HG02642 (cell line): ENCODE measurements around the gene F7.

ENCODE experiments used
- ATAC-seq: cut with Tn5 transposase; IDR thresholded peaks from one replicate; pipeline ENCODE4 v1.9.1; 2021; ENCODE audit warnings: mild to moderate bottlenecking; ENCODE audit not compliant: unreplicated experiment, poor library complexity

The F7 gene

DNA sequence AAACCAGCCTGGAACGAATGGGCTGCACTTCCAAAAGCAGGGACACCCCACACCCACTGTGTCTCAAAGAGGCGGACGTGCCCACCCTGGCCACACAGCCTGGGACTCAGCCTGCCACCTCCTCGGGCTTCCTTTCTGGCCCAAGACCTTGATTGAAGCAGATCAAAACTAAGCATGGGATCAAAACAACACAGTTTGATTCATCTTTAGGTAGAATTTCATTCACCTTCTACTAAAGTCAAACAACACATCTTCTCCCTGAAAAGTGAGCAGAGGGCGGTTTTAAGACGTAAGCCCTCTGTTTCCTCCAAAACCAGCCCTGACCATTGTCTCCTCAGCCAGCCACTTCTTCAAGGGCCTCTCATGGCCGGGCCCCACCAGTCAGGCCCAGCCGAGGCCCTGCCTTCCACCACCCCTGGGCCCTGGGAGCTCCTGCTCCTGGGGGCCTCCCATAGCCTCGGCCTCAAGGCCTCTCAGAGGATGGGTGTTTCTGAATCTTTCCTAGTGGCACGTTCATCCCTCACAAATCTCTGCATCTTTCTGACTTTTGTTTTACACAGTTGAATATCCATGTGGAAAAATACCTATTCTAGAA lies 10.7 kb downstream of the F7 start:
- ATAC-seq = no peak

DNA sequence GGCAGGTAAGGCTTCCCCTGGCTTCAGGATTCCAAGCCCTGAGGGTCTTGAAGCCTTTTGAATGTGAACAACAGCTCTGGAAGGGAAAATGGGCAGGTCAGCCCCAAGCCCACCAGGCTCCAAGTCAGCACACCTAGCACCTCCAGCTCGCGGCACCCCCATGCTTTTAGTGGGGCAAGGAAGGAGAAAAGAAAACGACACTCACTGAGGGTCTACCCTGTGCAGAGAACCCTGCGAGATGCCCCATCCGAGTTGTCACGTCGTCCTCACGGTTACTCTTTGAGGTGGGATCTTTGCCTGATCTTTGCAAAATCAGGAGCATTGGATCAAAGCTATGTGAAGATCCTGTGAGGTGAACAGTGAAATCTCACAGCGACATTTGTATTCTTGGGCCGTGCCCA lies 11.3 kb downstream of the F7 start:
- no peak for ATAC-seq

DNA sequence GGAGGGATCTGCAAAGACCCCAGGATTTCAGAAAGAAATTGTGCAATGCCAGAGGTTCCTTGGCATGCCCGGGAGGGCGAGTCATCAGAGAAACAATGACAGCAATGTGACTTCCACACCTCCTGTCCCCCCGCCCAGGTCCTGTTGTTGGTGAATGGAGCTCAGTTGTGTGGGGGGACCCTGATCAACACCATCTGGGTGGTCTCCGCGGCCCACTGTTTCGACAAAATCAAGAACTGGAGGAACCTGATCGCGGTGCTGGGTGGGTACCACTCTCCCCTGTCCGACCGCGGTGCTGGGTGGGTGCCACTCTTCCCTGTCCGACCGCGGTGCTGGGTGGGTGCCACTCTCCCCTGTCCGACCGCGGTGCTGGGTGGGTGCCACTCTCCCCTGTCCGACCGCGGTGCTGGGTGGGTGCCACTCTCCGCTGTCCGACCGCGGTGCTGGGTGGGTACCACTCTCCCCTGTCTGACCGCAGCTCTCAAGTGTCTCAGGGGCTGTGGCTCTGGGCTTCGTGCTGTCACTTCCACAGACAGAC lies 11.8 kb downstream of the F7 start:
- ATAC-seq = no peak

DNA sequence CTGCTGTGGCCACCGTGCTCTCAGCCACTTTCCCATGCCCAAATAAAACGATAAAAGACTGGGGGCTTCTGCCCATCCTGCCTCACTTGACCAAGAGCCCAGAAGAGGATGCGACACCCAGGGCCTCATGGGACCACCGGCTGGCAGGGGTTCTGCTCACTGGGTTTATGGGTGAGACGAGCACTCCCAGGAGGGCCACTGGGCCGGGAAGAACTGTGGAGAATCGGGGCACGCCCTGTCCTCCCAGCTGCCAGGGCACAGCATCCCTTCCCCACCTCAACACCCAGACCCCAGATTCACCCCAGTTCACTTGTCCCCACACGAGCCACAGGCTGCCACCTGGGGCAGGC lies 12.3 kb downstream of the F7 start:
- no peak for ATAC-seq

DNA sequence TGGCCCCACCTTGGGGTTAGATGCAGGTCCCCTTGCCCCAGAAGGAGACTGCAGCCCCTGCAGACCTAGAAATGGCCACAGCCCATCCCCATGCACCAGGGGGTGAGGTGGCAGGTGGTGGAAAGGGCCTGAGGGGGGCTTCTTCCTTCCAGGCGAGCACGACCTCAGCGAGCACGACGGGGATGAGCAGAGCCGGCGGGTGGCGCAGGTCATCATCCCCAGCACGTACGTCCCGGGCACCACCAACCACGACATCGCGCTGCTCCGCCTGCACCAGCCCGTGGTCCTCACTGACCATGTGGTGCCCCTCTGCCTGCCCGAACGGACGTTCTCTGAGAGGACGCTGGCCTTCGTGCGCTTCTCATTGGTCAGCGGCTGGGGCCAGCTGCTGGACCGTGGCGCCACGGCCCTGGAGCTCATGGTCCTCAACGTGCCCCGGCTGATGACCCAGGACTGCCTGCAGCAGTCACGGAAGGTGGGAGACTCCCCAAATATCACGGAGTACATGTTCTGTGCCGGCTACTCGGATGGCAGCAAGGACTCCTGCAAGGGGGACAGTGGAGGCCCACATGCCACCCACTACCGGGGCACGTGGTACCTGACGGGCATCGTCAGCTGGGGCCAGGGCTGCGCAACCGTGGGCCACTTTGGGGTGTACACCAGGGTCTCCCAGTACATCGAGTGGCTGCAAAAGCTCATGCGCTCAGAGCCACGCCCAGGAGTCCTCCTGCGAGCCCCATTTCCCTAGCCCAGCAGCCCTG lies 12.8 kb downstream of the F7 start:
- ATAC-seq = no peak

DNA sequence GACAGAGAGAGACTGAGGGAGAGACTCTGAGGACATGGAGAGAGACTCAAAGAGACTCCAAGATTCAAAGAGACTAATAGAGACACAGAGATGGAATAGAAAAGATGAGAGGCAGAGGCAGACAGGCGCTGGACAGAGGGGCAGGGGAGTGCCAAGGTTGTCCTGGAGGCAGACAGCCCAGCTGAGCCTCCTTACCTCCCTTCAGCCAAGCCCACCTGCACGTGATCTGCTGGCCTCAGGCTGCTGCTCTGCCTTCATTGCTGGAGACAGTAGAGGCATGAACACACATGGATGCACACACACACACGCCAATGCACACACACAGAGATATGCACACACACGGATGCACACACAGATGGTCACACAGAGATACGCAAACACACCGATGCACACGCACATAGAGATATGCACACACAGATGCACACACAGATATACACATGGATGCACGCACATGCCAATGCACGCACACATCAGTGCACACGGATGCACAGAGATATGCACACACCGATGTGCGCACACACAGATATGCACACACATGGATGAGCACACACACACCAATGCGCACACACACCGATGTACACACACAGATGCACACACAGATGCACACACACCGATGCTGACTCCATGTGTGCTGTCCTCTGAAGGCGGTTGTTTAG lies 13.7 kb downstream of the F7 start:
- ATAC-seq = no peak

DNA sequence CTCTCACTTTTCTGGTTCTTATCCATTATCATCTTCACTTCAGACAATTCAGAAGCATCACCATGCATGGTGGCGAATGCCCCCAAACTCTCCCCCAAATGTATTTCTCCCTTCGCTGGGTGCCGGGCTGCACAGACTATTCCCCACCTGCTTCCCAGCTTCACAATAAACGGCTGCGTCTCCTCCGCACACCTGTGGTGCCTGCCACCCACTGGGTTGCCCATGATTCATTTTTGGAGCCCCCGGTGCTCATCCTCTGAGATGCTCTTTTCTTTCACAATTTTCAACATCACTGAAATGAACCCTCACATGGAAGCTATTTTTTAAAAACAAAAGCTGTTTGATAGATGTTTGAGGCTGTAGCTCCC lies 14.2 kb downstream of the F7 start:
- no peak for ATAC-seq

DNA sequence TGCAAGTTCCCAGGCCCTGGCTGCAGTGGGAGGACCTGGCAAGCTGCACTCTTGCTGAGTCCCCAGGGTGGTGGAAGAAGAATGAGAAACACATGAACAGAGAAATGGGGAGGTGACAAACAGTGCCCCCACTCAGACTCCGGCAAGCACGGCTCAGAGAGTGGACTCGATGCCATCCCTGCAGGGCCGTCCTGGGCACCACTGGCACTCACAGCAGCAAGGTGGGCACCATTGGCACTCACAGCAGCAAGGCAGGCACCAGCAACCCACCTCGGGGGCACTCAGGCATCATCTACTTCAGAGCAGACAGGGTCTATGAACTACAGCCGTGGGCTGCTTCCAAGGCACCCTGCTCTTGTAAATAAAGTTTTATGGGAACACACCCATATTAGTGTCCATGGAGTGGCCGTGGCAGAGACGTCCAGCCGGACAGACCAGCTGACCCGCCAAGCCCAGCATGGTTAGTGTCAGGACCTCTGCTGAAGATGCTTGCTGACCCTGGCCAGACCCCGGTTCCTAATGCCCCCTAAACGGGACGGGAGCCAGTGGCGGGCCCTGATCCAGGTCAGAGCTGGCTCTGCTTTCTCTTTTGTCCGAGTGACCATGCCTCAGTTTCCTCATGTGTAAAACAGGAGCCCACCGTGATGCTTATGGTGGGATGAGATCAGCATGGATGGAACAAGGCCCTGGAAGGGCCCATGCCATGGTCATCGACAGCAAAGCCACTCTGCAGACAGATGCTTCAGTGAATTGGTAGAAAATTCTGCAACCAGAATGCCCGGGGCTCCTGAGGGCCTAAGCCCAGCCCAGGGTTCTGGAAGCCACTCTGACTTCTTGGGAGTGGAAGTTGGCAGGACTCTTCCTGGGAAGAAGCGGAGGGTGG lies 14.9 kb downstream of the F7 start:
- no peak for ATAC-seq

DNA sequence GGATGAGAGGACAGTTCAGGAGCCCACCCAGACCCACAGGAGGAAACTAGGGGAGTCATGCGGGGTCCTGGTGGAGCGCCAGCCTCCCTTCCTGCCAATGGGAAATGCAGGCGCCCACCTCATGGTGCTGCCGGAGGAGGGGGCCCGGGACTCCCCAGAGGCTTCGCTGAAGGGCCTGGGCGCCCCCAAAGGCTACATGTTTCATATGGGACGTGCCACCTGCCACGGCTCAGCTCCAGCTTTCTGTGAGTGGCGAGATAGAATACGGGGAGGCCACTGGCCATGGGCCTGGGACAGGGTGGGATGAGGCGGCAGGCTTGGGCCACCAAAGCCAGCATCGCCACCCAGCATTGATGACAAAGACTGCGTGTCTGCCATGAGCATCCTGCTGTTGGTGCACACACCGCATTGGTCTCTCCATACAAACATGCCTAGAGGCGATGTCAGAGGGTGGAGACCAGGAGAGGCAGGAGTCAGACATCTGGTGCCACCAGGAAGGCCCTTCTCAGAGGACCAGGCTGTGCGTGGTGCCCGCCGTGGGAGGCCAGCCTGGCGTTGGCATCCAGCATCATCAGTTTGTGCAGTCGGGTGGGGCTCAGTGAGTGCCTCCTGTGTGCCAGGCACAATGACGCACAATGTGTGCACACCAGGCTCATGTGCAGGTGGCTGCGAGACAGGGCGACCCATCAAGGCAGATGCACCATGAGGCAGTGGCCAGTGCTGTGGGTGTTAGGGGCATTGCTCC lies 15.8 kb downstream of the F7 start:
- no peak for ATAC-seq

DNA sequence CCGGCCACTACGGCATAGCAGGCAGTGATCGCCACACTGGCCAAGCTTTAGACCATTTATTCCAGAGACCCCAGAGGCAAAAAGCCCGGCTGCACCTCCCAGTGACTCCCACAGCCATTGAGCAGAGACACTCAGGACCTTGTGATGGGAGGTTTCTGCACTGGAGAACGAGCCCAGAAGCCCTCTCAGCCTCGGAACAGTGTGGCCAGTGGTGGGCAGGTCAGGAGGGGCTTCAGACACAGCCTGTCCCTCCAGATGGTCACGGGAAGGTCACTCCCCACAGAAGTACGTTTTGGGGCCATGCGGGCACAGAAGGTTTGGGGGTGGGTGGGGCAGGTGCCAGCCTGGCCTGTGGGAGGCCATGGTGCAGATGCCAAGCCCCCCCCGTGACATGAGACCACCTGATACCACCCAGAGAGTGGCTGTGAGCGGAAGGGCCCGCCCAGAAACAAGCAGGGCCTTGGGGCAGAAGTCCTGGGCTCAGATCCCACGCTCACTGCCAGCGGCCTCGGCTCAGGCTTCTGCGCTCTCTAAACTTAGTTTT lies 16.4 kb downstream of the F7 start:
- no peak for ATAC-seq

DNA sequence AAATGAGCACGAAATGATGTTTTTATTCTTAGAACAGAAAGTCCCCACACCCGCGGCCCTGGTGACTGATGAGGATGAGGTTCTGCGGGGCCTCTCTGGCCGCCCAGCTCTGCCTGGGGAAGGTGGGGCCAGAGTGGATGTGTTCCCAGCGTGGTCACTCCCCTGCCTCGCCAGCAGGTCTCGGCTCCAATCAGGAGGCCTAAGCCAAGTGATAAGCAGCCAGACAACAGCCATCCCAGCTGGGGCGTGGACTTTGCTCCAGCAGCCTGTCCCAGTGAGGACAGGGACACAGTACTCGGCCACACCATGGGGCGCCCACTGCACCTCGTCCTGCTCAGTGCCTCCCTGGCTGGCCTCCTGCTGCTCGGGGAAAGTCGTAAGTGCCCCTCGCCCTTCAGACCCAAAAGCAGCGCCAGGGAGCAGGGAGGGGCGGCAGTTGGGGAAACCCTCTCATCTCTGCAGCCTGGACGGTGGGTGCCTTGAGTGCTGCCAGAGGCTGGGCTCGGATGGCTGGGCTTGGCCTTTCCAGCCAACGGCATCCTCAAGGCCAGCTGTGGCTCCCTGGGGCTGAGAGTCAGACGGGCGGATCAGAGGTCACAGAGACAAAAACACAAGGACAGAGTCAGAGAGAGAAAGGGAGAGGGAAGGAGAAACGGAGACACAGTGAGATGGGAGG lies 17.1 kb downstream of the F7 start, which contains the start of gene F10:
TSS of gene F10 (plus strand) at position 250 of the 676 bp plus-strand sequence. CDS start at position 307, 57 bp downstream.
- no peak for ATAC-seq

DNA sequence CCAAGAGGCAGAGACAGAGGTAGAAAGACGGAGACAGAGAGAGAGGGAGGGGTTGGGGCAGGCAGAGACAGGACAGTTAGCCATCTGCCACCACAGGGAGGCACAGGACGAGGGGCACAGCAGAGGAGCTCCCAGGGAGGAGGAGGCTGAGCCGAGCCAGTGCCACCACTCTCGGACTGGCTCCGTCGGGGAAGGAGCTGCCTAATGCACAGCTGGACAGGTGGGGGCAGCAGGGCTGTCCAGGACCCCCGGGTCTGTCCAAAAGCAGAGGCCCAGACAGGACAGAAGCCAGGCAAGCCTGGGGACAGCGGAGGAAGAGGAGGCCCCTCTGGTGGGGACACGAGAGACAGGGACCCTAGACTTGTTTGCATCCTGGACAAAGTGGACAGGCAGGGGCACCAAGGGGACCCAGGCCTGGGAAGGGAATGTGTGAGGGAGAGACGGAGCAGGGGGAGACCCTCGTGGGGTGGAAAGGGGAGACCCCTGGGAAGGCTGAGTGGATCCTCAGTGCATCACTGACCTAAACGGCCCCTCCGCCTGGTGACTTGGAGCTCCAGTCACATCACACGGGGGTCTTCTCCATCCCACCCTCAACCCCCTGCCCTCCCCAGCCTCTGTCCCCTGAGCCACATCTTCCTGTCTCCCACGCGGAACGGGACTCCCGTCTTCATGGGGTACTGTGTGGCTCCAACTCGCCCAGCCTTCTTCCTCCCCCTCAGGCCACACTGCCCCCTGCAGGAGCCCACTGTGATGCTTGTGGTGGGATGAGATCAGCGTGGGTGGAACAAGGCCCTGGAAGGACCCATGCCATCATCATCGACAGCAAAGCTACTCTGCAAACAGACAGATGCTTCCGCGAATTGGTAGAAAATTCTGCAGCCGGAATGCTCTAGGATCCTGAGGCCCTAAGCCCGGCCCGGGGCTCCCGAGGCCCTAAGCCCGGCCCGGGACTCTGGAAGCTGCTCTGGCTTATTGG lies 17.9 kb downstream of the F7 start:
- ATAC-seq = no peak

DNA sequence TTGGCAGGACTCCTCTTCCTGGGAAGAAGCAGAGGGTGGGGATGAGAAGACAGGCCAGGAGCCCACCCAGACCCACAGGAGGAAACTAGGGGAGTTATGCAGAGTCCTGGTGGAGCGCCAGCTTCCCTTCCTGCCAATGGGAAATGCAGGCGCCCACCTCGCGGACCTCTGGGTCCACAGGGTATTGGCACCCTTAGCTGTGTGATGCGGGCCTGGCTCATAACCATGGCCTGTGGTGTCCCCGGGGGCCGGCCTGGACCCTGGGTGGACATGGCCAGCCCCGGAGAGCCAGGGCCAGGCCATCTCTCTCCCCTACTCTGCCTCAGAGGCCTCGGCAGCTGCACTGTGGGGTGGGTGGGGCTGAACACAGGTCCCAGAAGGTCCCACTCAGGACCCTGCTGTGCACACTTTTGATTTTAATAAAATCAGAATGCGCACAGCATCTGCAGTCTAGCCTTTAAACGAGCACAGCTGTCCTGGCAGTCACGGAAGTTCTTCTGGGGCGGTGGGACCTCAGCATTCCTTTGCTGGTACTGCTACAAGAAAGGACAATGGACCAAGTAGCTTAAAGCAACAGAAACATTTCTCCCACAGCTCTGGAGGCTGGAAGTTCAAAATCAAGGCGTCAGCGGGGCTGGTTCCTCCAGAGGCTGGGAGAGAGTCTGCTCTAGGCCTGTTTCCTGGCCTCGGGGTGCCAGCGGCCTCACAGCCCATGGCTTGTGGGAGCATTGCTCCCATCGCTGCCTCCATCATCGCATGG lies 18.8 kb downstream of the F7 start:
- ATAC-seq = no peak

DNA sequence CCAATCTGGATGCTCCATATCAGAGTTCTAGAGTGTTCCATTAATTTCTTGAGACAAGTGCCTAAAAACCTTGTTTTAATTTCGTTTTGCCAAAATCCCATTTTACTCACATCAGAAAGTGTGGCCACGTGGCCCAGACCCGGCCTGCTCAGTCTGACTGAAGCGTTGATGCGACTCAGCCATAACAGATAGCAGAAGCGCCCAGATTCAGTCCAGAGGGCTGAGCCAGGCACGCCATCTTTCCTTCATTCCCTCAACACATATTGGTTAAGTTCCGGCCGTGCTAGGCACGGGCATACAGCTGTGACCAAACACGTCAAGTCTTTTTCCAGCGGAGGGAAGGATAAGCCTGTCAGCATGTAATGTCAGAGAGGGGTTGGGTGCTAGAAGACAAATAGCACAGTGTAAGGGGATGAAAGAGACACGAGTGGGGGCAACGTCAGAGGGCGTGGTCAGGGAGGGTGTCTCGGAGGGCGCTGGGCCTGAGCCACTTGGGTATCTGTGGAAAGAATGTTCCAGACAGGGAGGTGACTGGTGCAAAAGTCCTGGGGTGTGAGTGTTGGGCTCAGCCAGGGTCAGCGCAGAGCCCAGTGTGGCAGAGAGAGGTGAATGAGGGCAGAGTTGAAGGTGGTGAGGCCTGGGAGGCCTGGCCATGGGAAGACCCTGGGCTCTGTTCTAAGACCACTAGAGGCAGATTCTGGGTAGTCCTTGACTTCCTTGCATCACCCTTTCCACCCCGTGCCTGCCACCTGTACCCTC lies 20.1 kb downstream of the F7 start:
- ATAC-seq = no peak

DNA sequence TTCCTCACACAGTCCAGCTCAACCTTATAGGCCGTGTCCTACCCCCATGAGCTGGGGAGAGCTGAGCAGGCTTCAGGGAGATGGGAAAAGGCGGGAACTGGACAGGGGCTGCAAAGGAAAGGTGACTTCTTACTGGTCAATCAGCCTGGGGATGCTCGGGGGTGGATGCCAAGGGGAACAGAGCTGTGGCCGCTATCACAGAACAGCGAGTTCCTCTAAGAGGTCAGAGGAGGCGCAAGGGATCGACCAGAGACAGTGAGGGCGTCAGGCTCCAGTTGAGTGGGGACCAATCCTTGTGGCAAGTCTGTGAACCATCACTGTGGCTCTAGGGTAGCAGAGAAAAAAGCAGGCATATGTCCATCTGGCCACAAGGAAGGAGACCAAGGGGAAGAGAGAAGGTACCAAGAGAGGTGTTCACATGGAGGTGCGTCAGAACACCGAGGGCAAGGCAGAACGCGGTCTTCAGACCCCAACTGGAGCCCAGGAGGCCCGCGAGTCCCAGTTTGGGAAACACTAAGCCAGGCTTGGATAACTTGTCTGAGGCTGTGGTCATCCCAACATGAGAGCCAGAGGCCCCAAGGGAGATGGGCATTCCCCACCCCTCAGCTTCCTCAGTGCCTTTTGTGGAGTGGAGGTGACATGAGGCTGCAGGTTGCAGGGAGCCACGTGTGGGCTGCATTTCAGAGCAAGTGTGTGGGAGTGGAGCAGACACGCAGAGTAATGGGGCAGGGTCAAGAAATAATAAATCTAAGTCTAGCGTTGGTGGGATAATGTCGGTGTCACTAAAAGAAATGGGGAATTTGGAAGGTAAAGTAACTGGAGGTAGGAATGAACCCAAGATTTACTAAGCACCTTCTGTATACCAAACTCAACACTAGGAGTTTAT lies 20.9 kb downstream of the F7 start:
- no peak for ATAC-seq

DNA sequence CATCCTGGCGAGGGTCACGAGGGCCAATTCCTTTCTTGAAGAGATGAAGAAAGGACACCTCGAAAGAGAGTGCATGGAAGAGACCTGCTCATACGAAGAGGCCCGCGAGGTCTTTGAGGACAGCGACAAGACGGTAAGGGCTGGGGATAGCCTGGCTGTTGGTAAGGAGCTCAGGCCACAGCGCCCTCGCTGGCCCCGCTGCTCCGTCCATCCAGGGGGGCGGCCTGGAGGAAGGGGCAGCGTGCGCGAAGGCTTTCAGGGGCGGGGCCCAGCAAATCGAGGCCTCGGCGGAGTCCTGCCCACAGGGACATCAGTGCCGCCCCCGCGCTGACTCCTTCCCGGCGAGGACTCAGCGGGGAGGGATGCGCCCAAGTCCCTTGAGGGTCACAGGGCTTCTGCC lies 23.9 kb downstream of the F7 start:
- ATAC-seq = no peak
